Vagina (tissue), 2 donors: Measurements from ENCODE around the gene KANK3. TPM values are rescaled to one million over a fixed set of nuclear protein-coding genes. Genes with fewer than 3 reads are reported as not detected.
A peak's percentile ranks its signal among the peaks of the same experiment; 100 is the strongest.

Experiments
- DNase-seq, 2 donors: peaks; one replicate each; pipeline ENCODE4 v3.0.0-alpha.2; 2017; ENCODE audit errors: extremely low spot score in 2 of 2
- H3K27ac ChIP-seq: fragments of 200-600 bp; sonication (generic); one replicate; pipeline ENCODE4 v1.5.1; 2019
- H3K27me3 ChIP-seq: fragments of 200-600 bp; sonication (generic); one replicate; pipeline ENCODE4 v1.5.1; 2019
- H3K36me3 ChIP-seq, 2 donors: fragments of 200-600 bp; sonication (generic); one replicate each; pipeline ENCODE4 v1.5.1; 2017 to 2019
- H3K4me1 ChIP-seq: fragments of 200-600 bp; sonication (generic); one replicate; pipeline ENCODE4 v1.5.1; 2019
- H3K4me3 ChIP-seq, 2 donors: fragments of 200-600 bp; sonication (generic); 1 replicate in 1 of 2; 2 replicates in 1 of 2; pipeline ENCODE4 v1.5.1; 2016 to 2019
- H3K9me3 ChIP-seq: fragments of 200-600 bp; sonication (generic); one replicate; pipeline ENCODE4 v1.5.1; 2019
- POLR2A ChIP-seq, 2 donors: fragments of 450-650 bp; IDR thresholded peaks; one replicate each; pipeline ENCODE4 v1.6.1; 2017; ENCODE audit warnings: antibody characterized with exemption in 2 of 2, mild to moderate bottlenecking in 2 of 2, moderate library complexity in 2 of 2
- POLR2AphosphoS5 ChIP-seq, 2 donors: sonication (generic); formaldehyde crosslinking; IDR thresholded peaks; one replicate each; pipeline ENCODE4 v1.9.0; 2017; ENCODE audit warnings: antibody characterized with exemption in 2 of 2, mild to moderate bottlenecking in 2 of 2, low read depth in 1 of 2; ENCODE audit not compliant: insufficient read depth in 1 of 2
- intact Hi-C: fragments of 100-400 bp; cut with DNase I; formaldehyde crosslinking; loops from one replicate; pipeline ENCODE4 v1.15.1; 2023
- total RNA-seq: library from RNA; depleted of rRNA; stranded (reverse); fragments of >200 nt; gene quantifications from one replicate; pipeline ENCODE4 v1.2.3, GENCODE V29; 2016
- TF ChIP-seq, protein P1 (sequence below), 3 experiments: fragments of 450-650 bp in 2 of 3; fragments of 200-600 bp in 1 of 3; sonication (generic) in 1 of 3; IDR thresholded peaks; one replicate each; pipeline ENCODE4 v1.5.1; 2017 to 2019; ENCODE audit warnings: antibody characterized with exemption in 3 of 3, mild to moderate bottlenecking in 2 of 3, moderate library complexity in 2 of 3

The KANK3 gene
- total RNA-seq, 1 donor from 2014 or later, result 20.9 TPM

DNA sequence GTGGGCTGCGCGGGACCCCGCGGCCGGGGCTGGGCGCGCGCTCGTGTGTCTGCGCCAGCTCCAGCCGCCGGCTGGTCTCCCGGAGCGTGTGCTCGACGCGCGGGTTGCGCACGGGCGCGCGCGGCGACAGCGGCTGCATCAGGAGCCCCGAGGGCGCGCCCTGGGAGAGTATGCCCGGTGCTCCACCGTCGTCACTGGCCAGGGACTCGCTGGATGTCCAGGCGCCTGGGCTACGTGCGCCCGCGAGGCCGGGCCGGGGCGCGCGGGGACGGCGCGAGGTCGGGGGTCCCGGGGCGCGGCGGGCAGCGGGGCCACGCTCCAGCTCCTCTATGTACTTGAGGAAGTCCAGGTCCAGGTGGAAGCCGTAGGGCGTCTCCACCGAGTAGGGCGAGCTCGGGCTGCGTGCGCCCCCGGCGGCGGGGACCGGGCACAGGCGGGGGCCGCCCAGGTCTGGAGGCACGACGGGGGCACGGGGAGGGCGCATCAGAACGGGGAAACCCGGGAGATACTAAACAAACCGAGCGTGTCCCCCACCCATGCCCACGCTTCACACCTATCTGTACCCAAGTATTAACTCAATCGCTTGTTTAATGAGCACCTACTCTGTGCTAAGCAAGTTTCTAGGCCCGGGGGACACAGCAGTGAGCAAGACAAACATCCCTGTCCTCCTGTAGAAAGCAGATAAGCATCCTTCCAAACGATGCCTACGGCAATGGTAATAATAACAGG, 7.6 kb downstream of the KANK3 start:
- no peak for DNase-seq
- H3K27ac ChIP-seq, result no peak overlapping the region

DNA sequence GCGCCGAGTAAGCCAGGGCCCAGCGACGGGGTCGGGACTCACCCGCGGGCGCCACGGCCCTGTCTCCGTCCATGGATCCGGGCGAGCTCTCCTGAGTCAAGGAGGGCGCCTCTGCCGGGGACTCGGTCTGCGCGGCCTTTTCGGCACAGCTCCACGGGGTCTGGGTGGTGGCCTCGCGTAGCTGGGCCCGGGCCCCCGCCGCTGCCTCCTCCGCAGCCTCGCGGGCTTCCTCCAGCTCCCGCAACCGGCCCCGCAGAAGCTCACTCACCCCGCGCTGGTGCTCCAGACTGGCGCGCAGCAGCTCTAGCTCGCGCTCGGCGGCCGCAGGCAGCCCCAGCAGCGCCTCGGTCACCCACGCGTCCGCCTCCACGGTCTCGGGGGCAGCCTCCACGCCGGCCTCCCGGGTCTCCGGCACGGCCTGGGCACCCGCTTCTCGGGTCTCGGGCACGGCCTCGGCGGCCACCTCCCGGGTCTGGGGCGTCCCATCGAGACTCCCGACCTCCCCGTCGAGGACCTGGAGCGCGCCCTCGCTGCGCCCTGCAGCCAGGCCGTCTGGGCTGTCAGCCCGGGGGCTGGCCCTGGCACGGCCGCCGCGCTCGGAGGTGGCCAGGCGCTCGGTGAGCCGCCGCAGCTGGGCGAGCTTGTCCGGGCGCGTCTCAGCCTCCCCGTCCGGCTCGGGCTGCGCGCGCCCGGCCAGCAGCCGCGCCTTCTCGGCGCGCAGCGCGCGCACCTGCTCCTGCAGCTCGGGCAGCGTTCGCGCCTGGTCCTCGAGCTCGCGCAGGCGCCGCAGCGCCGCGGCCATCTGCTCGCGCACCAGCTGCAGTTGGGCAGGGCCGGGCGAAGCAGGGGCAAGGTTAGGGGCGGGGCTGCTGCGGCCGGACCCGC, 8.4 kb downstream of the KANK3 start:
- no peak for DNase-seq
- H3K27me3 ChIP-seq, result no peaks in the 10 kb centered on the region
- no peaks in the 10 kb centered on the region for H3K36me3 ChIP-seq
- peaks cover 18% of the 10 kb centered on the region for H3K4me1 ChIP-seq
- intact Hi-C loops, result no loop called here
- H3K27ac ChIP-seq, result no peak overlapping the region
- TF ChIP-seq, protein P1, sequence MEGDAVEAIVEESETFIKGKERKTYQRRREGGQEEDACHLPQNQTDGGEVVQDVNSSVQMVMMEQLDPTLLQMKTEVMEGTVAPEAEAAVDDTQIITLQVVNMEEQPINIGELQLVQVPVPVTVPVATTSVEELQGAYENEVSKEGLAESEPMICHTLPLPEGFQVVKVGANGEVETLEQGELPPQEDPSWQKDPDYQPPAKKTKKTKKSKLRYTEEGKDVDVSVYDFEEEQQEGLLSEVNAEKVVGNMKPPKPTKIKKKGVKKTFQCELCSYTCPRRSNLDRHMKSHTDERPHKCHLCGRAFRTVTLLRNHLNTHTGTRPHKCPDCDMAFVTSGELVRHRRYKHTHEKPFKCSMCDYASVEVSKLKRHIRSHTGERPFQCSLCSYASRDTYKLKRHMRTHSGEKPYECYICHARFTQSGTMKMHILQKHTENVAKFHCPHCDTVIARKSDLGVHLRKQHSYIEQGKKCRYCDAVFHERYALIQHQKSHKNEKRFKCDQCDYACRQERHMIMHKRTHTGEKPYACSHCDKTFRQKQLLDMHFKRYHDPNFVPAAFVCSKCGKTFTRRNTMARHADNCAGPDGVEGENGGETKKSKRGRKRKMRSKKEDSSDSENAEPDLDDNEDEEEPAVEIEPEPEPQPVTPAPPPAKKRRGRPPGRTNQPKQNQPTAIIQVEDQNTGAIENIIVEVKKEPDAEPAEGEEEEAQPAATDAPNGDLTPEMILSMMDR (IDR thresholded peaks at IDR 0.05), result no peak
- TF ChIP-seq POLR2A (IDR thresholded peaks at IDR 0.05) (no peak), POLR2AphosphoS5 (IDR thresholded peaks at IDR 0.05; ENCODE audit: insufficient read depth in 1 of 2, low read depth in 1 of 2) (no peak)
- no peaks in the 10 kb centered on the region for H3K9me3 ChIP-seq
- peak overlapping the region; percentile 19 to 48 for H3K4me3 ChIP-seq

More for the DNA sequence above, 7.6 kb downstream of the KANK3 start:
- intact Hi-C loops, result no loop called here
- TF ChIP-seq POLR2AphosphoS5 (IDR thresholded peaks at IDR 0.05; ENCODE audit: insufficient read depth in 1 of 2, low read depth in 1 of 2) (no peak), POLR2A (IDR thresholded peaks at IDR 0.05) (no peak)
- TF ChIP-seq, protein P1 (IDR thresholded peaks at IDR 0.05), result no peak
- no peaks in the 10 kb centered on the region for H3K36me3 ChIP-seq
- H3K4me3 ChIP-seq, result peak overlapping the region; percentile 19 to 48
- no peaks in the 10 kb centered on the region for H3K27me3 ChIP-seq
- H3K4me1 ChIP-seq, result peaks cover 18% of the 10 kb centered on the region
- H3K9me3 ChIP-seq, result no peaks in the 10 kb centered on the region

DNA sequence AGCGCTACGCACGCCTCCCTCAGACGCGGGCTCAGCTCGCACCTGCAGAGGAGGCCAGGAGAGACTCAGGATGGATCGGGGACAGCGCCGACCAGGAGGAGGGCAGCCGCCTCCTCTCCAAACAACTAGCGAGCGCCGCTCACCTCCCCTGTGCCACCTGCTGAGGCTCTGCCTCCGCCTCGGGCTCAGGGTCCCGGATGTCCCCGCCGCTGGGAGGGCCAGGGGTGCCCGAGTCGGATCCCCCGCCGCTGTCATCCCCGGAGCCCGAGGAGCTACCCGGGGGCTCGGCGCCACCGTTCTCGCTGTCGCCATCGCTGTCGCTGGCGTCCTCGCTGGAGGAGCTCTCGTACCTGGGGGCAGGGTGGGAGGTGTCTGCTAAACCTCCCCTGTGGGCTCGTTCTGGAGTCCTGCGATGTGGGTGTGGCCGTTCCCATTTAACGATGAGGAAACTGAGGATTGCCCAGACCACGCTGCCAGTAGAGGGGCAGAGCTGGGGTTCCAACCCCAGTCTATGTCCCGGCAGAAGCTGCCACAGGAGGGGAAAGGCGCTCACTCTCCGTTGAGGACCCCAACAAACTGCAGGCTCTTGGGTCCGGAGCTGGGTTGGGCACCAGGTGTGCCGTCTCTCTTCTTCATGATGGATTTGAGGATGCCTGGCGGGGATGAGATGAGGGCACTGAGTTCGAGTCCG, 9.2 kb downstream of the KANK3 start:
- Histone ChIP-seq H3K27me3 (no peaks in the 10 kb centered on the region), H3K4me1 (peaks cover 18% of the 10 kb centered on the region), H3K36me3 (no peaks in the 10 kb centered on the region), H3K4me3 (peak overlapping the region in 1 of 2 donors; percentile 19), H3K9me3 (no peaks in the 10 kb centered on the region), H3K27ac (no peak overlapping the region)
- DNase-seq, result no peak
- TF ChIP-seq POLR2A (IDR thresholded peaks at IDR 0.05) (no peak), POLR2AphosphoS5 (IDR thresholded peaks at IDR 0.05; ENCODE audit: insufficient read depth in 1 of 2, low read depth in 1 of 2) (no peak)
- TF ChIP-seq, protein P1 (IDR thresholded peaks at IDR 0.05), result no peak
- intact Hi-C loops, result no loop called here

DNA sequence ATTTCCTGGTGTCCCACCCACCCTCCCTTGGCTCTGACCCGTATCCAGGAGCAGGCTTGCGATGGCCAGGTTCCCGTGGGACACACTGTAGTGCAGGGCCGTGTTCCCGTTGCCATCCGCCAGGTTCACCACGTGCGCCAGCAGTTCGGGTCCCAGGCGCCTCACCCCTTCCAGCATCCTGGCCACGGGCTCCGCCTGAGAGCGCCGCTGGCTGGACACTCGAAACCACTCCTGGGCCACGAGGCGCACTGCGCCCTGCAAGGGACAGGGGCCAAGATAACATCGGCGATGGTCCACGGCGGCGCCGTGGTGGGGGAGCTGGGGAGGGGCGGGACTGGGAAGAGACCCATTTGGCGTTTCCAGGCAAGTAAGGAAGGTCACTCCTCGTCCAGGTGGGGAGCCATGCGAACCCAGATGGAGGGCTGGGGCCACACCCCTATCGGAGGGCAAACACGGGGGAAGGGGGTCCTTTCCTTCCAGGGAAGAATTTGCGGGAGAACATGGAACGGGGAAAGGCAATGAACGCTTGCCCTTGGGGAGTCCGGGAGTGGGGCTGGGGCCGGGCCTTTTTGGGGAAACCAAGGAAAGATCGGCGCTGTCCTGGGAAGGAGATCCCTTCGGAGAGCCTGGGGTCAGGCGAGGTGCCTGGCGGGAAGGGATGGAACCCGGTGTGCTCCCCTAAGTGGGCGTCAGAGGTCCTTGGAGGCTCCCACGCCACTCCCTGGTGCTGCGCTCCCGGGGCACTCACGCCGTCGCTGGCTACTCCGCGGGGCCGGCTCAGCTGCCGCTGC, 9.9 kb downstream of the KANK3 start:
- Histone ChIP-seq H3K4me1 (peaks cover 18% of the 10 kb centered on the region), H3K4me3 (no peak overlapping the region), H3K27me3 (no peaks in the 10 kb centered on the region), H3K9me3 (no peaks in the 10 kb centered on the region), H3K27ac (no peak overlapping the region), H3K36me3 (no peaks in the 10 kb centered on the region)
- intact Hi-C loops, result no loop called here
- TF ChIP-seq POLR2AphosphoS5 (IDR thresholded peaks at IDR 0.05; ENCODE audit: insufficient read depth in 1 of 2, low read depth in 1 of 2), result no peak
- TF ChIP-seq, protein P1 (IDR thresholded peaks at IDR 0.05), result no peak
- no peak for TF ChIP-seq POLR2A (IDR thresholded peaks at IDR 0.05)
- no peak for DNase-seq
